Esophagus squamous epithelium (tissue), 4 donors: ENCODE data around the gene CACNB2.
"Not testable (repeated sequence)": the region's sequence is repeated elsewhere in the genome, so short reads cannot be mapped to it uniquely, and the experiment has no call there.

Experiments used
- CTCF ChIP-seq, 6 experiments: fragments of 450-650 bp in 4 of 6; fragments of 200-600 bp in 2 of 6; sonication (generic) in 2 of 6; IDR thresholded peaks; one replicate each; pipeline ENCODE4 v1.5.1; 2016 to 2019; ENCODE audit warnings: antibody characterized with exemption in 6 of 6, mild to moderate bottlenecking in 4 of 6, moderate library complexity in 4 of 6
- POLR2A ChIP-seq, 4 donors: fragments of 450-650 bp; IDR thresholded peaks; one replicate each; pipeline ENCODE4 v1.6.1; 2017; ENCODE audit warnings: antibody characterized with exemption in 4 of 4, mild to moderate bottlenecking in 4 of 4, moderate library complexity in 3 of 4

DNA sequence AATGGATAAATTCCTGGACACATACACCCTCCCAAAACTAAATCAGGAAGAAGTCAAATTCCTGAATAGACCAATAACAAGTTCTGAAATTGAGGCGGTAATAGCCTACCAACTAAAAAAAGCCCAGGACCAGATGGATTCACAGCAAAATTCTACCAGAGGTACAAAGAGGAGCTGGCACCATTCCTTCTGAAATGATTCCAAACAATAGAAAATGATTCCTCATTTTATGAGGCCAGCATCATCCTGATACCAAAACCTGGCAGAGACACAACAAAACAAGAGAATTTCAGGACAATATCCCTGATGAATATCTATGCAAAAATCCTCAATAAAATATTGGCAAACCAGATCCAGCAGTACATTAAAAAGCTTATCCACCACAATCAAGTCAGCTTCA, 450.9 kb downstream of the CACNB2 start:
- not testable (repeated sequence) for TF ChIP-seq CTCF, POLR2A (IDR thresholded peaks at IDR 0.05)
